ENCODE data around the gene DSCAM.
"Not testable (repeated sequence)": the region's sequence is repeated elsewhere in the genome, so short reads cannot be mapped to it uniquely, and the experiment has no call there.

DSCAM gene

DNA sequence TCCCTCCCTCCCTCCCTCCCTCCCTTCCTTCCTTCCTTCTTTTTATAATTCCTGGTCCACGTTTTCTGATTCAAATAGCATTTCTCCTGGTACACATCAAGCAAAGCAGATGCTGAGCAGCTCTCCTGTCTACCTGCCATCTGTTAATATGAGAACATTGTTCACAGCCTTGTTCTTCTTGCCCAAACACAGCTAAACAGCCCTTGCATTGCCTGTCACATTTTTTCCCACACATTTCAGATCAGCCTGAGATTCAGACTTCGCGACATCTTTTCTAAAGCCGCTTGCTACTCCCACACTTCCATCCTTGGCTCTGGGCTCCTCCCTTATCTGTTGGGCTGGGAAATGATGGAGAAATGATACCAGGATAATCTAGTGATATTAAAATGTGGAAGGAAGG is 779.2 kb downstream of the DSCAM start:
- no peak for DNase-seq

GRCh38 chr21:40066221-40066620 is 780.7 kb downstream of the DSCAM start:
- DNase-seq: no peak

- no peak for DNase-seq
Observed at GRCh38 chr21:40060083-40060677, 786.8 kb downstream of the DSCAM start.

GRCh38 chr21:40057331-40057730 is 789.6 kb downstream of the DSCAM start:
- no peak for DNase-seq

DNA sequence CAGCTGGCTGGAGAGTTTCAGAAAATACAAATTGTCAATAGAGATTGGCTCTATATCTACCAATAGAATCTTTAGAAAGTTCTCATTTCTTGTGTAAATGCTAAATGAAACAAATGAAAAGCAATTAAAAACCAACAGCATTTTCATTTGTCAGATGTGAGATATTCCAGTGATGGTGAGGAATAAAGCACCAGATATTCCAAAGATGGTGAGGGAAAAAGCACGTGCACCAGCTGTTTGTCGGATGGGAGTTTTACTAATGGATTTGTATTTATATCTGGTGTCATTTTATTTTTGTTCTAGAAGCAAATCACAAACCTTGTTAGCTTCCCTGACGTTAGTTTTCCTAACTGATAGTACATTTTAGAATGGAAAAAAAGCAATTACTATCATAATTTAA is 790.9 kb downstream of the DSCAM start:
- DNase-seq: no peak

- no peak for DNase-seq
Observed at GRCh38 chr21:40054403-40054802, 792.6 kb downstream of the DSCAM start.

DNA sequence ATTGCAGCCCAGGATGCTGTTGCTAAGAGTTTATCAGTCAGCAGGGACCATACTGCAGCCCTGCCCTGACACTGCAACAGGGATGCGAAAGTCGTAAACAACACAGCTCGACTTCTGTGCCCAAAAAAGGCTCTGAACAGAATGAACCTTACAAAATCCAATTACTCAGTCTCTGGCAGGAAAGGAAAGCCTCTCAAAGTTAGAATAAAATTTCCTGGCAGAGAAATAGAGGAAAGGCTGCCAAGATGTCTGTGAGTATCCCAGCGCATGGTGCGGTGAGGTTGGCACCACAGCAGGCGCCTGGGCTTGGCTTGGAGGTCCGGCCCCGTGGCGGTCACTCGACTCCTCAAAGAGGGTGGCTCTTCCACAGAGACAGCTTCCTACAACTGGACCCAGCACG is 794.0 kb downstream of the DSCAM start:
- DNase-seq: no peak

GRCh38 chr21:40052276-40052675 is 794.7 kb downstream of the DSCAM start:
- DNase-seq: no peak

DNA sequence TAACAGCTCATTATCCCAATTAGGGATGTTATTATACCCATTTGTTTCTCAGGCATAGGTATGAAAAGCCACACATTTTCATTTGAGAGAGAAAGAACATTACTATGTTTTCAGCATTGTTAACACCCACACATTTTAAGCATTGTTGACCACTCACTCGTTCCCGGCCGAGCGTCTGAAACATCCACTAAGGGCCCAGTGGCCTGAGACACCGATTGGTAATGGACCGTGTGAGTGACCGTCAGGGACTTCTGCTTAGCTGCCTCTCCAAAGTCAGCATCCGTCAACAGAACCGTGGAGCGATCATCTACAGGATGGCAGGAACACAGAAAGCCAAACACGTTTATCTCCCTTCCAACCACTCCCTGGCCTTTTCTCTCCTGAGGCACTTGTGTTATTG is 795.2 kb downstream of the DSCAM start:
- DNase-seq: no peak

GRCh38 chr21:40049931-40050290 is 797.0 kb downstream of the DSCAM start:
- no peak for DNase-seq

GRCh38 chr21:40049031-40049930 is 797.7 kb downstream of the DSCAM start:
- peak; percentile 1 to 20 (median 7) for DNase-seq

DNA sequence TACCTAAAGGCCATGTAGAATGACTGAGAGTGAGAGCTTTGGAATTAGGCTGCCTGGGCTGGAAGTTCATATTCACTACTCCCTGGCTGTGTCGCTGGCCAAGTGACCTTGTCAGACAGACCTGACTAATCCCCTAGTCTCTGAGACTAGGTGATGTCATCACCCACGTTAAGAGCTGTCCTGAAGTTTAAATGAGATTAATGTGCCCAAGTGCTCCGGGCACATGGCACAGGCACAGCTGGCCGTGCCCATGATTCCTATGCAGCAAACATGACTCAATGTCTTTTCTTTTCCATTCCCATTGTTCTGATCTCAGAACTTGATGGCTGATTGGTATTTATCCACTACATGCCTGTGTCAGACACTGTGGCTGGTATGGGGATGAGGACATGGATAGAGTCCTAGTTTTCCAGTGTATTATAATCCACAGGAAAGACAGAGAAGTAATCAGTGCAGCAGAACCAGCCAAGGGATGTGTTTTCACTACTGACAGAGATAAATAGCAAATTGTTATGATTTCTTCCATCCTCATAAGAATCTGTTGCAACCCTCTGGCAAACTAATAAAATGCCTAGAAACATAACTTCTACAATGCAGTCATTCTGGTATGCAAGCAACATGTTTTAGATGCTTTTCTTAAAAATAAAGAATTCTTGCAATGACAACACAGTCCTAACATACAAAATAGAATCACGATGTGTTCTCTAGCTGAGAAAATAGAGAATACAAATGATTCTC is 798.8 kb downstream of the DSCAM start:
- DNase-seq: no peak

GRCh38 chr21:40047211-40047610 is 799.7 kb downstream of the DSCAM start:
- DNase-seq: no peak

- no peak for DNase-seq
Observed at GRCh38 chr21:40043866-40044265, 803.1 kb downstream of the DSCAM start.

- DNase-seq: no peak
Observed at GRCh38 chr21:40043423-40043822, 803.5 kb downstream of the DSCAM start.

GRCh38 chr21:40041446-40041845 is 805.5 kb downstream of the DSCAM start:
- no peak for DNase-seq

GRCh38 chr21:40033156-40033782 is 813.7 kb downstream of the DSCAM start:
- DNase-seq: not testable (repeated sequence)

GRCh38 chr21:40029888-40030287 is 817.1 kb downstream of the DSCAM start:
- DNase-seq: no peak

DNA sequence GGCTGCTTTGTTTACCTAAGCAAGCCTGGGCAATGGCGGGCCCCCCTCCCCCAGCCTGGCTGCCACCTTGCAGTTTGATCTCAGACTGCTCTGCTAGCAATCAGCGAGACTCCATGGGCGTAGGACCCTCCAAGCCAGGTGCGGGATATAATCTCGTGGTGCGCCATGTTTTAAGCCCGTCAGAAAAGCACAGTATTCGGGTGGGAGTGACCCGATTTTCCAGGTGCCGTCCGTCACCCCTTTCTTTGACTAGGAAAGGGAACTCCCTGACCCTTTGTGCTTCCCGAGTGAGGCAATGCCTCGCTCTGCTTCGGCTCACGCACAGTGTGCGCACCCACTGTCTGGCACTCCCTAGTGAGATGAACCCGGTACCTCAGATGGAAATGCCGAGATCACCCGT is 818.6 kb downstream of the DSCAM start:
- not testable (repeated sequence) for DNase-seq

- DNase-seq: no peak
Observed at GRCh38 chr21:40021558-40022351, 825.2 kb downstream of the DSCAM start.

DNA sequence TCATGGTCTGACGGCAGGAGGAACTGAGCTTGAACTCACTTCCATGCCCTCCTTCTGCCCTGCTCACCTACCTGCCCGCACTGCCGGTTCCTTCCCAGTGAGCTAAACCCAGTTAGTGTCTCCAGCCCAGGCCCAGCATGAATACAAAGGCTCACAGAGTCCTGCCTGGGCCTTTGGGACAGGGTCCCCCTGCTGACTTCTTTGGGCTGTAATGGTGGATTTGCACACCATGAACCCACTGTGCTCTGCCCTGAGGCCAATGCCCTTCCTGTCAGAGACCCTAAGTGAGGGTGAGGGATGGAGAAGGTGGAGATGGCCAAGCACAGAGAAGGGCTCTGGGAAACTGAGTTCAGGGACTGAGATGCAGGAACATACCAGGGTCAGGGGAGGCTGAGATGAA is 826.3 kb downstream of the DSCAM start:
- no peak for DNase-seq

DNA sequence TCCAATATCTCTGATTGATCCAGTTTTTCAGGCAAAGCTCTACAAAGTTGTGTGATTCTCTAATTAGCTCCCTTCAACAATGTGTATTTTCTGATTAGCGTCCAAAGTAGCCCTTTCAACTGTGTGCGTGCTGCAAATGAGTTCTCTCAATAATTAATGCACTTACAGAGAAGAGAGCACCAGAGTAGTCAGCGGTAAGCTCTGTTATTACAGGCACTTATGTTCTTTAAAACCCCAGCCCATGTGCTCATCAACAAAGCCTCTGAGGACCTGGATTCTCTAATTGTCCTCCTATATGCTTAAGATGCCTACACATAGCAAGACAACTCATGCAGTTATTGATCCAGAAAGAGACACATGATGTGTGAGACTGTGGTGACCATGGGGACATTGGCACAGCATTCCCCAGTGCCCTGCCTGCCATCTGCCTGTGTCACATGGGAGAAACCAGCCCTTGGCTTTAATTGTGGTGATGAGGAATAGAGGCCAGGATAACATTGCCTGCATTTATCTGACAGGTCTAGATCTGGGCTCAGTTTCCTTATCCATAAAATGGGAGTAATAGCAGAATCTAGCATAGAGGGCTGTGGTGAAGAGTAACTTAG is 828.0 kb downstream of the DSCAM start:
- DNase-seq: no peak
